Neural progenitor cell (in vitro differentiated cells): Measurements from ENCODE around the gene AIF1.

Experiments used
- EZH2 ChIP-seq: fragments of 200-600 bp; sonication (generic); IDR thresholded peaks from 2 replicates; pipeline ENCODE4 v1.6.1; 2017; ENCODE audit warnings: antibody characterized with exemption, mild to moderate bottlenecking, moderate library complexity
- EZH2phosphoT487 ChIP-seq: fragments of 200-600 bp; sonication (generic); IDR thresholded peaks from 2 replicates; pipeline ENCODE4 v1.6.1; 2017; ENCODE audit warnings: antibody characterized with exemption
- TF ChIP-seq, protein P1 (sequence below): fragments of 200-600 bp; sonication (generic); IDR thresholded peaks from 2 replicates; pipeline ENCODE4 v1.5.1; 2017; ENCODE audit warnings: antibody characterized with exemption, mild to moderate bottlenecking

DNA sequence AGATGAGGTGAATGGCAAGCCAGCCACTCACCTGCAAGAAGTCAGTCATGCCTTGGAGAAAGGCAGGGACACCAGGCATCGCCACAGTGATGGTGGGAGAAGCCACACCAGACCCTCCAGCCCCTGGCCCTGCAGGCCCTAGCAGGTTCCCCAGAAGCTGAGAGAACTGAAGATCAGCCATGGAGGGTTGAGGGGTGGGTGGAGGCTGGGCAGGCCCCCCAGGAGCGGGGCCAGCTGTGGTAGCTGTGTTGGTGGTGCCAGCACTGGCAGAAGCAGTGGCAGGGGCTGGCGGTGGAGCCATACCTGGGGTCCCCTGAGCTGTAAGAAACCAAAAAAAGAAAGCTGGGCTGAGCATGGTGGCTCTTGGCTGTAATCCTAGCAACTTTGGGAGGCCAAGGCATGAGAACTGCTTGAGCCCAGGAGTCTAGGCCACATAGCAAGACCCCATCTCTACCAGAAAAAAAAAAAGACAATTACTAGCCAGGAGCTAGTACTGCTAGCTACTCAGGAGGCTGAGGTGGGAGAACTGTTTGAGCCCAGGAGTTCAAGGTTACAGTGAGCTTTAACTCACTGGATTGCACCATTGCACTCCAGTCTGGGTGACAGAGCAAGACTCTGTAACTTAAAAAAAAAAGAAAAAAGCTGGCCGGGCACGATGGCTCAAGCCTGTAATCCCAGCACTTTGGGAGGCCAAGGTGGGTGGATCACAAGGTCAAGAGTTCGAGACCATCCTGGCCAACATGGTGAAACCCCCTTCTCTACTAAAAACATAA, 27.9 kb downstream of the AIF1 start:
- TF ChIP-seq EZH2 (no peak), EZH2phosphoT487 (no peak)
- TF ChIP-seq, protein P1, sequence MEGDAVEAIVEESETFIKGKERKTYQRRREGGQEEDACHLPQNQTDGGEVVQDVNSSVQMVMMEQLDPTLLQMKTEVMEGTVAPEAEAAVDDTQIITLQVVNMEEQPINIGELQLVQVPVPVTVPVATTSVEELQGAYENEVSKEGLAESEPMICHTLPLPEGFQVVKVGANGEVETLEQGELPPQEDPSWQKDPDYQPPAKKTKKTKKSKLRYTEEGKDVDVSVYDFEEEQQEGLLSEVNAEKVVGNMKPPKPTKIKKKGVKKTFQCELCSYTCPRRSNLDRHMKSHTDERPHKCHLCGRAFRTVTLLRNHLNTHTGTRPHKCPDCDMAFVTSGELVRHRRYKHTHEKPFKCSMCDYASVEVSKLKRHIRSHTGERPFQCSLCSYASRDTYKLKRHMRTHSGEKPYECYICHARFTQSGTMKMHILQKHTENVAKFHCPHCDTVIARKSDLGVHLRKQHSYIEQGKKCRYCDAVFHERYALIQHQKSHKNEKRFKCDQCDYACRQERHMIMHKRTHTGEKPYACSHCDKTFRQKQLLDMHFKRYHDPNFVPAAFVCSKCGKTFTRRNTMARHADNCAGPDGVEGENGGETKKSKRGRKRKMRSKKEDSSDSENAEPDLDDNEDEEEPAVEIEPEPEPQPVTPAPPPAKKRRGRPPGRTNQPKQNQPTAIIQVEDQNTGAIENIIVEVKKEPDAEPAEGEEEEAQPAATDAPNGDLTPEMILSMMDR = no peak
